ENCODE data around the gene PCP4L1. TPM values are rescaled to one million over a fixed set of nuclear protein-coding genes. Genes with fewer than 3 reads are reported as not detected.
"Not testable (repeated sequence)": the region's sequence is repeated elsewhere in the genome, so short reads cannot be mapped to it uniquely, and the experiment has no call there.

Gene PCP4L1
- total RNA-seq, 1 experiment from 2014 or later, result not detected

DNA sequence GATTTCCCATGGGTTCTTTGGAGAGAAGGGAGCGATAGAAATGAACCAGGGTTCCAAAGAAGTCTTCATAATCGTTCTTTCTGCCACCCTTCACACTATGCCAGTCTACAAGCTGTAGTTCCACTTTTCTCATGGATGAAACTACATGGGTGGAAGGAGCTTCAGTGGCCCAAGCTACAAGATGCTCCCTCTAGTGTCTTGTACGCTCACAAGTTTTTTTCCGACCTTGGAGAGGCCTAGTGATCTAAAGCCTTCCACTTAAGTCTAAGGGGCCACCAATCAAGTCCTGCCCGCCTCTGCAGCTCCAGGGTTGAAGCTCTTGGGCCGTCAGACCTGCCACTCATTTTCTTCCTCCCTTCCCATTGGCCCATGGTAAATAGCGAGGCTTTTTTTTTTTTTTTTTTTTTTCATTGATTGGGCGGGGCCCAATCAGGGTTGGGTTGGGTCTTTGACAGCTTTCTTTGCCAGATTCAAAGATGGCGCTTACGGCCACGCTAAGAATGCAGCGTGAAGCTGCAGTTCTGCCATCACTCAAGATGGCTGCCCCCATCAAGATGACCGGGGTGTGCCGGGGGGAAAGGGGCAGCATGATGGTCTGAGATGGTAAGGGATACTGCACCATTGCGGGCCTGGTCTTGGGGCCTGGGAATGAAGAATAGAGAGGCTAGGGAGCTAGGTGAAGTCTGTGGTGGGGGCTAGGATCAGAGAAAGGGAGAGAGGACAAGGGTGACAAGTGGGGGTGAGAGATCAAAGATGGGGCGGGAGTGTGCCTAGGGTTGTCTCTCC lies 32.8 kb upstream of the PCP4L1 start, which contains the start of gene TOMM40L:
Gene TOMM40L (plus strand): TSS at position 527 of the 786 bp plus-strand sequence. CDS start 430 bp downstream, outside the sequence.
- Histone ChIP-seq H3K9me3 (no peaks in the 10 kb centered on the region), H3K4me3 (peak within 1 kb of the TSS; percentile 99), H3K27me3 (no peaks in the 10 kb centered on the region), H3K36me3 (peaks cover 27% of the 10 kb centered on the region)
- DNase-seq, result peak; percentile 99

DNA sequence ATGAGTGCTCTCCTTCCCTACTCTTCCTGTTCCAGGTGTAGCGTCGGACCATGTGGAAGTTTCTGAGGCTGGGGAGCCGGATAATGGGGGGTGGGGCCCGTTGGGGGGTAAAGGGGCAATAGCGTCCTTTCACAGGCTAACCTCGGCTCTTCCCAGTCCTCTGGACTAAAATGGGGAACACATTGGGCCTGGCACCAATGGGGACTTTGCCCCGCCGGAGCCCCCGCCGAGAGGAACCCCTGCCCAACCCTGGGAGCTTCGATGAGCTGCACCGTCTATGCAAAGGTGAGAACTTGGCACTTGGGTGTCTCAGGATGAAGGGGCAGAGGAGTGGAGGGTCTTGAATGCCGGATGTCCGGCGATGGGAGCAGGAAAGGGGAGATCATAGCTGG lies 32.2 kb upstream of the PCP4L1 start:
- Histone ChIP-seq H3K4me3 (peak overlapping the region; percentile 99), H3K9me3 (no peaks in the 10 kb centered on the region), H3K27me3 (no peaks in the 10 kb centered on the region), H3K36me3 (peaks cover 27% of the 10 kb centered on the region)
- no peak for DNase-seq

DNA sequence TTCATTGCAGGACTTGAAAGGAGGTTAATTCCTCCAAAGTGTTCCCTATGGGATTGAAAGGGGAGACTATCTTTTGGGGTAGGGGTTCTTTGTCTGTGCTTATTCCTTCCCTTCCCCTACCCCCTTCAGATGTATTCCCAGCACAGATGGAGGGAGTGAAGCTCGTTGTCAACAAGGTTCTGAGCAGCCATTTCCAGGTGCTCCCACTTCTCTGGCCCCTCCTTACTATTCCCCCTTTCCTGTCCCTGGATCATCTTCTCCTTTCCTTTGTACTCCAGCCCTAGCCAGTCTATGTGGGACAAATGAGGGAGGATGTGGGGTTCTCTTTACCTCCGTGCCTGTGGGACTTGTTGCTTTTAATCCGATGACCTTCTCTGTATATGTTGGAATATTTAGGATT lies 31.8 kb upstream of the PCP4L1 start:
- Histone ChIP-seq H3K36me3 (peaks cover 27% of the 10 kb centered on the region), H3K4me3 (peak overlapping the region; percentile 99), H3K9me3 (no peaks in the 10 kb centered on the region), H3K27me3 (no peaks in the 10 kb centered on the region)
- no peak for DNase-seq

DNA sequence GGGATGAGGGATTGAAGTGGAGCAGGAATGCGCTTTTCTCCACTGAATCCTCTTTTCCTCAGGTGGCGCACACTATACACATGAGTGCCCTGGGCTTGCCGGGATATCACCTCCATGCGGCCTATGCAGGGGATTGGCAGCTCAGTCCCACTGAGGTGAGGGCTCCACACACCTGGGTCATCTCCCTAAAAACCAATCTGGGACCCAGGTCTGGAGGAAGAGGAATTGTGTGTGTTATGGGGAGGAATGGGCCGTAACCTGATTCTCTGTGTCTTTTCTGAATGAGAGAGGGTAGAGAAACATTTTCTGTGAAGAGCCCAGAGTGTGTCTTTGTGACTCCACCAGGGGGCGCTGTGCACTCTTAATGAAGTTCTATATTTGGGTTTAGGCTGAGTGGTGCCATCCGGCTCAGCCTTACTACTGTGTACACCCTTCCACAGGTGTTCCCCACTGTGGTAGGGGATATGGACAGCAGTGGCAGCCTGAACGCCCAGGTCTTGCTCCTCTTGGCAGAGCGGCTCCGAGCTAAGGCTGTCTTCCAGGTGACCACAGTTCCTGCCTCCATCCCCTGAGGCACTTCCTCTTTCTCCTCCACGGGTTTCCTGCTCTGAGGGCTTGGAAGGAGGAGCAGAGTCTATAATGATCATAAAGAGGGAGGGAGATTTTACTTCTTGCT lies 31.2 kb upstream of the PCP4L1 start:
- DNase-seq, result peak; percentile 64
- H3K36me3 ChIP-seq, result peaks cover 27% of the 10 kb centered on the region
- H3K4me3 ChIP-seq, result peak overlapping the region; percentile 99
- H3K9me3 ChIP-seq, result no peaks in the 10 kb centered on the region
- no peaks in the 10 kb centered on the region for H3K27me3 ChIP-seq

DNA sequence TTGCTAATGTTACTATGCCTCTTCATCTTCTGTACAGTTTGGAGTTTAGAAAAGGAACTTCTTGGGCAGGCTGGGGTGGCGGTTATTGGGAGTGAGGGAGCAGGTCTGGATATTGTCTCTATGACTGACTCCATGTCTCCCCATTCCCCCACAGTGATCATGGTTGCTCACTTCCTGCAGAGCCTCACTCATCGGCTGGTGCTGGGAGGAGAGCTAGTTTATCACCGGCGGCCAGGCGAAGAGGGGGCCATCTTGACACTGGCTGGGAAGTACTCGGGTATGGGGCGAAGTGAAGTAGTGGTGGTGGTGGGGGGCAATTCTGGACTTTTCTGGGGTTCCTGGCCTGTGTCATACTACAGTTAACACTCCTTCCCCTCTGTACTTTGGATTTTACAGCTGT lies 30.5 kb upstream of the PCP4L1 start:
- H3K9me3 ChIP-seq, result no peaks in the 10 kb centered on the region
- H3K27me3 ChIP-seq, result no peaks in the 10 kb centered on the region
- no peak for DNase-seq
- H3K4me3 ChIP-seq, result no peak overlapping the region
- H3K36me3 ChIP-seq, result peaks cover 27% of the 10 kb centered on the region

DNA sequence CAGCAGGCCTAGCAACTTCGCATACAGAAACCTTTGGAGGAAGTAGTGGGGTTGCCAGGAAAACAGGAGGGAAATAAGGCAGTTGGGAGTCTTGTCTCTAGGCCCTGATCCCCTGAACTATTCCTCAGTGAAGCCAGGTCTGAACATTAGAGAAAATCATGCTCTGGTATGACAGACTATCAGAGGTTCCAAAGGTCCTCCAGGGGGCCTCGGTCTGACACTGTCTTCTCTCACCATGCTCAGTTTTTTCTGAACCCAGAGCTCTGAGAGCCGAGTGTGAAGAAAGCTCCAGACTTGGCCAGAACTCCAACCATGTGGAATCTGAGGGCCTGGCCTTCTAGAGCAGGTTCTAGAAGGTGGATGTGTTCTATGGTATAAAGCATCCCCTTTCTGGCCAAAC lies 28.6 kb upstream of the PCP4L1 start:
- H3K4me3 ChIP-seq, result no peak overlapping the region
- DNase-seq, result no peak
- peaks cover 27% of the 10 kb centered on the region for H3K36me3 ChIP-seq
- no peaks in the 10 kb centered on the region for H3K9me3 ChIP-seq
- H3K27me3 ChIP-seq, result no peaks in the 10 kb centered on the region

DNA sequence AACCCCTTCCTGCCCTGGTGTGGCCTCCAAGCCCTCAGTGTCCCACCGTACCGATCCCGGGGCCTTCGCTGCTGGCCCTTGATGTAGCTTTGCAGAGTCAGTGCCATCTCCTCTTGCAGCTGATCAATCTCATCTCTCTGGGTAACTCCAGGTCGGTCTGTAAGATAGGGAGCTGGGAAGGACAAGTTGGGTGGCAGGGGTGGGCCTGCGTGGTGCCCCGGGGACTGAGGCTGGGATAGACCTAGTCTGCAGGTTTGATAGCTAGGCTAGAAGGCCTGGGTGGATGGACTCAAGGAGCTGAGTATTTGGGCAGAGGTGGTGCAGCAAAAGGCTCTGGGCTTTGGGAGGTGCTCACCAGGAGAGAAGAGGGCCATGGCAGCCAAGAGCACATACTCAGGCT lies 27.8 kb upstream of the PCP4L1 start:
- no peaks in the 10 kb centered on the region for H3K27me3 ChIP-seq
- peaks cover 27% of the 10 kb centered on the region for H3K36me3 ChIP-seq
- no peaks in the 10 kb centered on the region for H3K9me3 ChIP-seq
- no peak overlapping the region for H3K4me3 ChIP-seq
- no peak for DNase-seq

DNA sequence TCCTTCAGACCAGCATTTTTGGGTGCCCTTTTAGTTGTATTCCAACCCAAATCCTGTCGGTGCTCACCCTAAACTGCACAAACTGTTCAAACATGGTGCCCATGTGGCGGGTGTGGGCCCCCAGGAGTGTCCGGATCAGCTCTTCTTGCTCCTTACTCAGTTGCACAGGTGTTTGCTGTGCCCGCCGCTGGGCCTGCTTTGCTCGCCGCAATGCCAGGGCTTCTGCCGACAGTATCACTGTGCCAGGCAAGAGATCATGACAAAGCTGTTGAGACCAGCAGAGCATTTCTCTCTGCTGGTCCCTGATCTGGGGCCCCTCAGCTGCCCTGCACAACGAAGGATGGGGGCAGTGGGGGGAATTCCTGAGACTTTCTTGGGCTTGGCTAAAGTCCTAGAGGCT lies 25.4 kb upstream of the PCP4L1 start:
- DNase-seq, result no peak
- Histone ChIP-seq H3K4me3 (no peak overlapping the region), H3K36me3 (peaks cover 20% of the 10 kb centered on the region), H3K9me3 (no peaks in the 10 kb centered on the region), H3K27me3 (no peaks in the 10 kb centered on the region)

DNA sequence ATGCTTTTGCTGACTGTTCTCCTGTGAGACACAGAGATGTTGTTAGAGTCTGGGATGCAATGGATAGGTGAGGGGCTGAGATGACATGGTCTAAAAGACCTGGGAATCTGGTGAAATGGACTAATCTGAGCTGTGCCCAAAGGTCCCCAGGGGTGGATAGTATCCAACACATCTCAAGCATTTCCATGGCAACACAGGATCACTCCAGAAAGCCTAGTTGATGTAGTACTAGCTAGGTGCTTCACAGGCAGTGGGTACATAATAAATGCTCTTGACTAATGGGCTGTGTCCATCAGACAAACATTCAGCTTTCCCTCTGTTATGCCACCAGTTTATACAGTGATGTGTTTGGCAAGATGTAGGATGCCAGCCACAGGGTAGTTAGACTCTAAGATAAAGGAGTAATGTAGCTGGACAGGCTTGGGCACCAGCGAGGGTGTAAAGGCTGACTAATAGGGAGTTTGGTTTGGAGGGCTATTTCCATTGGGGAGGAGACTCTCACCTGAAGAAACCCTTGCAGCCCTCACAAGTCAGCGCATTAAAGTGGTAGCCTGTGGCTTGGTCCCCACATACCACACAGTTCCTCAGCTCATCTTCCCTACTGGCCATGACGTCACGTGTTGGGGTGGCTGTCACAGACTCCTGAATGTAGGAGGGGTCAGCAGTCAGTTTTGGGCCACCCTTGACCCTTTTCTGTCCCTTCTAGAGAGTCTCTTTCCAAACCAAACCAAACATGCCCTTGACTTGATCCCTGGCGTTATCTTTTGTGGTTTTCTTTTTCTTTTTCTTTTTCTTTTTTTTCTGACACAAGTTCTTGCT lies 22.4 kb upstream of the PCP4L1 start:
- no peak overlapping the region for H3K4me3 ChIP-seq
- no peaks in the 10 kb centered on the region for H3K36me3 ChIP-seq
- H3K27me3 ChIP-seq, result no peaks in the 10 kb centered on the region
- no peak for DNase-seq
- H3K9me3 ChIP-seq, result no peaks in the 10 kb centered on the region

DNA sequence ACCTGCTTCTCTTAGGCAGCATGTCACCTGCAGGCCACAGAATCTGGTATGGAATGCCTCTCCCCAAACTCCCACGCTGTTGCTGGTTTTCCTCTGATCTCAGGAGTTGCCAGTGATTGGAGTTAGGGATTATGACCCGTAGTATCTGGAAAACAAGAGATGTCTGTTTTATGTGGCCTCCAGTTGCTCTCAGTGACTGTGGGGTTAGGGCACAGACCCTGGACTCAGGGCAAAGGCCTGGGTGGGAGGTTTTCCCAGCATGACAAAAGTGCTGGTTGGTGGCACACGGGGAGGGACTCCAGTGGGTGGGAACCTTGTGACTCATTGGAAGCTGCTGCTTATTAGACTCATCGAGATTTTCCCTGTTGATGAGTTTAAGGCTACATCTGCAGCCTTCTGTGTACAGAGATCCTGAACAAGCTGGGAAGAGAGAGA lies 20.5 kb upstream of the PCP4L1 start, which contains the start of gene NR1I3:
Gene NR1I3 (minus strand): TSS at position 165 of the 435 bp plus-strand sequence. CDS start 1,638 bp downstream, outside the sequence.
- no peaks in the 10 kb centered on the region for H3K27me3 ChIP-seq
- no peaks in the 10 kb centered on the region for H3K9me3 ChIP-seq
- H3K4me3 ChIP-seq, result no peak within 1 kb of the TSS
- DNase-seq, result no peak
- H3K36me3 ChIP-seq, result no peaks in the 10 kb centered on the region

DNA sequence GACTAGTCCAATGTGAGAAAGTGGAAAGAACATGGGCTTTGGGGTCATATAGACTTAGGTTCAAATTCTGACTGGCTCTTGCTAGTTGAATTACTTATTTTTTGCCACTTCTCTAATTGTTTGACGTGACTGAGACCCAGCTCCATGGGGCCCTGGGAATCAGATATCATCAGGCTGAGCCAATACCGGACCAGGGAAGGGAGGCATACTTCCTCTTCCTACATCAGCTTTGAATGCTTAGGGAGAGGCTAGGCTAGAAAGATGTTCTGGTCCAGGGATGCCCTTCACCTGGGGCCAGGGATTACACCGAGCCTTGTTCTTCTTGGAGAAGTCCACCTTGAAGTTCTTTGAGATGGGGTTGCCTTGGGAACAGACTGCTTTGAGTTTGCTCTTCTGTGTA lies 16.9 kb upstream of the PCP4L1 start:
- Histone ChIP-seq H3K4me3 (no peak overlapping the region), H3K27me3 (no peaks in the 10 kb centered on the region), H3K36me3 (no peaks in the 10 kb centered on the region), H3K9me3 (no peaks in the 10 kb centered on the region)
- DNase-seq, result no peak

DNA sequence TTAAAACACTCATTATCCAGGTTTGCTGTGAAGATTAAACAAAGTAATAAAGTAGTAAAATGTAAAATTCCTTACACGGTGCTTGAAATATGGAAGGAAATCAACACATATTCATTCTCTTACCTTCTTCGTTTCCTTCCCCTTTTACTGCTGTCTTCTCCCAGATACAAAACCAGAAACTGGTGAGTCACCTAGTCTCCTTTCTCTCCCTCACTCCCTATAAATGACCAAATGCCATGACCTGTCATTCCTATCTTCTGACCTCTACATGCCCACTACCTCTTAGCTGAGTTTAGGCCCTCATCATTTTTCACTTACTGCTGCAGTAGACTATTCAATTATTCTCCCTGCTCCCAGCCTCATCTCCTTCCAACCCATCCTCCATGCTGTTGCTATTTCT lies 16.2 kb upstream of the PCP4L1 start:
- Histone ChIP-seq H3K9me3 (no peaks in the 10 kb centered on the region), H3K27me3 (no peaks in the 10 kb centered on the region), H3K36me3 (no peaks in the 10 kb centered on the region), H3K4me3 (no peak overlapping the region)
- DNase-seq, result no peak

DNA sequence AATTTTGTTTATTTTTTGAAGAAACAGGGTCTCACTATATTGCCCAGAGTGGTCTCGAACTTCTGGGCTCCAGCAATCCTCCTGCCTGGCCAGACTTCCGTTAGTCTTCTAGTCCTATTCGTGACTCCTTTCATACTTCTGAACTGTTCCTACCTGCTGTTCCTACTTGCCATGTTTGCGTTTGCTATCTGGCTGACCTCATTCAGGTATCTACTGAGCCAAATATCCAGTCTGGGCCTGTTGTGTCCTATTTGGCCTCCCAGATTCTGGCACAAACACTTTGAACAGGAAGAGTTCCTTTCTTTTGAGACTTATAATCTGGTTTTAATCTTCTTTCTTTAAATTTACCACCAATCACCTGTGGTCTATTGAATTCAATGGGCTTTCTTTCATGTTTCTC lies 13.7 kb upstream of the PCP4L1 start:
- no peaks in the 10 kb centered on the region for H3K9me3 ChIP-seq
- DNase-seq, result no peak

DNA sequence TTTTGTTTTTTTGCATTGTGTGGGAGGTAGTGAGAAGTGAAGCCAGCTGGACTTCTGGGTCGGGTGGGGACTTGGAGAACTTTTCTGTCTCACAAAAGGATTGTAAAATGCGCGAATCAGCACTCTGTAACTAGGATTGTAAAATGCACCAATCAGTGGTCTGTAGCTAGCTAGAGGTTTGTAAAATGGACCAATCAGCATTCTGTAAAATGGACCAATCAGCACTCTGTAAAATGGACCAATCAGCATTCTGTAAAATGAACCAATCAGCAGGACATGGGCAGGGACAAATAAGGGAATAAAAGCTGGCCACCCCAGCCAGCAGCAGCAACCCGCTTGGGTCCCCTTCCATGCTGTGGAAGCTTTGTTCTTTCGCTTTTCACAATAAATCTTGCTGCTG lies 8.4 kb upstream of the PCP4L1 start:
- DNase-seq, H3K9me3 ChIP-seq, H3K4me3 ChIP-seq, H3K27me3 ChIP-seq, H3K36me3 ChIP-seq: not testable (repeated sequence)

More for the DNA sequence above, 13.7 kb upstream of the PCP4L1 start:
- Histone ChIP-seq H3K36me3 (no peaks in the 10 kb centered on the region), H3K27me3 (no peaks in the 10 kb centered on the region), H3K4me3 (no peak overlapping the region)

DNA sequence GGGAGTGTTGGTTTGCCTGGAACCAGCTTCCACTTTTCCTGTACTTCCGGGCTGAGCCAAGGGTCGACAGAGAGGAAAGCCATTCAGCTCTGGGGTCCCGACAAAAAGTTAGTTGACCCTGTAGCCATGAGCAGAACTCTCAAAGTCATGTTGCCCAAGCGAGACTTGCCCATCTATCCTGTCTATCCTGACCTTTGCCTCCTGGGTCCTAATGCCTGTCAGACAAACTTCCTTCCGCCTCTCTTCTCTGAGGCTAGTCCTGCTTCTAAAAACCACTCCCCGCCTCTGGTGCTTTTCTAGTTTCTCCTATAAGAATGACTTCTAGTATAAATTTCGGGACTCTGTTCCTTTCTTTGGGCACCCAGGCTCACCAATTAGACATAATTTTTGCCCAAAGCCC lies 7.7 kb upstream of the PCP4L1 start:
- no peak for DNase-seq
- Histone ChIP-seq H3K4me3 (no peak overlapping the region), H3K36me3 (no peaks in the 10 kb centered on the region), H3K9me3 (no peaks in the 10 kb centered on the region), H3K27me3 (no peaks in the 10 kb centered on the region)

DNA sequence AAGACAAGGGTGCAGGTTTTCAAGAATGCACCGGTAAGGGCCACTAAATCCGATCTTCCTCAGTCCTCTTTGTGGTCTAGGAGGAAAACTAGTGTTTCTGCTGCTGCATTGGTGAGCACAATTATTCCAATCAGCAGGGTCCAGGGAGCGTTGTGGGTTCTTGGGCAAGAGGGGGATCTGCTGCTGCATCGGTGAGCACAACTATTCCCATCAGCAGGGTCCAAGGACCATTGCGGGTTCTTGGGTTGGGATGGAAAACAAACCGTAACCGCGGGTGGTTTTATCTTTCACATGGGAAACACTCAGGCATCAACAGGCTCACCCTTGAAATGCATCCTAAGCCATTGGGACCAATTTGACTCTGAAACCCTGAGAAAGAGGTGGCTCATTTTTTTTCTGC lies 7.0 kb upstream of the PCP4L1 start:
- H3K27me3 ChIP-seq, result no peaks in the 10 kb centered on the region
- no peaks in the 10 kb centered on the region for H3K9me3 ChIP-seq
- H3K36me3 ChIP-seq, result no peaks in the 10 kb centered on the region
- H3K4me3 ChIP-seq, result no peak overlapping the region
- DNase-seq, result no peak

DNA sequence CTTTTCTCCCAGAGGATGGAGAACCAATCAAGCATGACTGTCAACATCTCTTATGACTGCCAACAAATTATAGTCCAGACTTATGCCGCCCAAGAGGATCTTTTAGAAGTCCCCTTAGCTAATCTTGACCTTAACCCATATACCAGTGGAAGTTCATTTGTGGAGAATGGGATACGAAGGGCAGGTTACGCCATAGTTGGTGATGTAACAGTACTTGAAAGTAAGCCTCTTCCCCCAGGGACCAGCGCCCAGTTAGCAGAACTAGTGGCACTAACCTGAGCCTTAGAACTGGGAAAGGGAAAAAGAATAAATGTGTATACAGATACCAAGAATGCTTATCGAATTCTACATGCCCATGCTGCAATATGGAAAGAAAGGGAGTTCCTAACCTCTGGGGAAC lies 3.2 kb upstream of the PCP4L1 start:
- H3K9me3 ChIP-seq, result not testable (repeated sequence)

More for the DNA sequence above, 3.2 kb upstream of the PCP4L1 start:
- not testable (repeated sequence) for H3K4me3 ChIP-seq, H3K36me3 ChIP-seq, DNase-seq
- peaks cover 19% of the 10 kb centered on the region for H3K27me3 ChIP-seq
